SK-N-SH (cell line): Measurements from ENCODE around the gene GLE1.

Source experiments
- ELF1 ChIP-seq: IDR thresholded peaks from 2 replicates; pipeline ENCODE4 v1.4.0; 2012
- EP300 ChIP-seq, 2 experiments: IDR thresholded peaks; 2 replicates each; pipeline versions ENCODE4 v1.4.0 to v1.6.1; 2012; ENCODE audit warnings: borderline replicate concordance in 1 of 2, low read depth in 1 of 2, low read length in 1 of 2
- EZH2phosphoT487 ChIP-seq: fragments of 200-600 bp; sonication (generic); IDR thresholded peaks from 2 replicates; pipeline ENCODE4 v1.6.1; 2017; ENCODE audit warnings: low read depth, mixed run types, mild to moderate bottlenecking, antibody characterized with exemption, moderate library complexity, borderline replicate concordance
- GABPA ChIP-seq: IDR thresholded peaks from 2 replicates; pipeline ENCODE4 v1.4.0; 2012; ENCODE audit warnings: low read depth, mild to moderate bottlenecking
- JUND ChIP-seq: IDR thresholded peaks from 2 replicates; pipeline ENCODE4 v1.4.0; 2012
- MEF2A ChIP-seq: IDR thresholded peaks from 2 replicates; pipeline ENCODE4 v1.4.0; 2012; ENCODE audit warnings: low read depth, borderline replicate concordance
- MXI1 ChIP-seq: IDR thresholded peaks from 2 replicates; pipeline ENCODE4 v1.6.1; 2012; ENCODE audit warnings: mild to moderate bottlenecking, low read depth, low read length, improper control_type of control experiment
- SIN3A ChIP-seq: IDR thresholded peaks from 2 replicates; pipeline ENCODE4 v1.6.1; 2012; ENCODE audit warnings: low read depth, mild to moderate bottlenecking, low read length, moderate library complexity, borderline replicate concordance
- TAF1 ChIP-seq: IDR thresholded peaks from 2 replicates; pipeline ENCODE4 v1.6.1; 2012; ENCODE audit warnings: low read depth, mild to moderate bottlenecking, low read length, moderate library complexity, borderline replicate concordance
- TF ChIP-seq, protein P1 (sequence below): fragments of 200-600 bp; sonication (generic); IDR thresholded peaks from 2 replicates; pipeline ENCODE4 v1.6.1; 2017; ENCODE audit warnings: antibody characterized with exemption, mild to moderate bottlenecking, moderate library complexity
- TF ChIP-seq, protein P2 (sequence below): fragments of 150-350 bp; IDR thresholded peaks from 2 replicates; pipeline ENCODE4 v1.6.1; 2017; ENCODE audit warnings: antibody characterized with exemption, low read length, low read depth, borderline replicate concordance
- TF ChIP-seq, protein P3 (sequence below): IDR thresholded peaks from 2 replicates; pipeline ENCODE4 v1.4.0; 2012; ENCODE audit warnings: low read depth, borderline replicate concordance
- TF ChIP-seq, protein P4 (sequence below): IDR thresholded peaks from 2 replicates; pipeline ENCODE4; 2012
- TF ChIP-seq, protein P5 (sequence below): IDR thresholded peaks from 2 replicates; pipeline ENCODE4 v1.6.1; 2012; ENCODE audit warnings: mild to moderate bottlenecking, low read depth, low read length, moderate library complexity

DNA sequence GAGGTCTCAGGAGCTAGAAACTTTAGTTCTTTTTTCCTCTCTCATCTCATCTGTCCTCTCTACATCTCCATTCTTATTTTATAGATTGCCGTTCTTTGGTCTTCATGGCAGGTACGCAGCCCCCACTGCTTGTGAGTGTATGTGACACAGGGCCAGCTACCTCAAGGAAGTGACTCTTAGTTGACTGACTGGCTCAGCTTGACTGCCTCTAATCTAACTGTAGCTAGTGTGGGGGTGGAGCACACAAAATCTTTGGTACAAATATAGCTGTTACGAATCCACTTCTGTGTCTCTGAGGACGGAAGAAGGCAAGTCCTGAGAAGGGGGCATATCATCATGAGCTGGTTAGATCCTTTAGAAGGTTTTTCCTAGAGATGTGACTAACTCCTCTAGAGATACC lies 28.1 kb downstream of the GLE1 start:
- TF ChIP-seq, protein P1, sequence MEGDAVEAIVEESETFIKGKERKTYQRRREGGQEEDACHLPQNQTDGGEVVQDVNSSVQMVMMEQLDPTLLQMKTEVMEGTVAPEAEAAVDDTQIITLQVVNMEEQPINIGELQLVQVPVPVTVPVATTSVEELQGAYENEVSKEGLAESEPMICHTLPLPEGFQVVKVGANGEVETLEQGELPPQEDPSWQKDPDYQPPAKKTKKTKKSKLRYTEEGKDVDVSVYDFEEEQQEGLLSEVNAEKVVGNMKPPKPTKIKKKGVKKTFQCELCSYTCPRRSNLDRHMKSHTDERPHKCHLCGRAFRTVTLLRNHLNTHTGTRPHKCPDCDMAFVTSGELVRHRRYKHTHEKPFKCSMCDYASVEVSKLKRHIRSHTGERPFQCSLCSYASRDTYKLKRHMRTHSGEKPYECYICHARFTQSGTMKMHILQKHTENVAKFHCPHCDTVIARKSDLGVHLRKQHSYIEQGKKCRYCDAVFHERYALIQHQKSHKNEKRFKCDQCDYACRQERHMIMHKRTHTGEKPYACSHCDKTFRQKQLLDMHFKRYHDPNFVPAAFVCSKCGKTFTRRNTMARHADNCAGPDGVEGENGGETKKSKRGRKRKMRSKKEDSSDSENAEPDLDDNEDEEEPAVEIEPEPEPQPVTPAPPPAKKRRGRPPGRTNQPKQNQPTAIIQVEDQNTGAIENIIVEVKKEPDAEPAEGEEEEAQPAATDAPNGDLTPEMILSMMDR, result no peak
- TF ChIP-seq, protein P2, sequence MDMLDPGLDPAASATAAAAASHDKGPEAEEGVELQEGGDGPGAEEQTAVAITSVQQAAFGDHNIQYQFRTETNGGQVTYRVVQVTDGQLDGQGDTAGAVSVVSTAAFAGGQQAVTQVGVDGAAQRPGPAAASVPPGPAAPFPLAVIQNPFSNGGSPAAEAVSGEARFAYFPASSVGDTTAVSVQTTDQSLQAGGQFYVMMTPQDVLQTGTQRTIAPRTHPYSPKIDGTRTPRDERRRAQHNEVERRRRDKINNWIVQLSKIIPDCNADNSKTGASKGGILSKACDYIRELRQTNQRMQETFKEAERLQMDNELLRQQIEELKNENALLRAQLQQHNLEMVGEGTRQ, result no peak
- TF ChIP-seq JUND (no peak), SIN3A (no peak), ELF1 (no peak), TAF1 (no peak), EP300 (IDR thresholded peaks at IDR 0.05; ENCODE audit: borderline replicate concordance in 1 of 2, low read depth in 1 of 2, low read length in 1 of 2) (no peak), MXI1 (no peak), GABPA (no peak), EZH2phosphoT487 (no peak), MEF2A (no peak)
- TF ChIP-seq, protein P3, sequence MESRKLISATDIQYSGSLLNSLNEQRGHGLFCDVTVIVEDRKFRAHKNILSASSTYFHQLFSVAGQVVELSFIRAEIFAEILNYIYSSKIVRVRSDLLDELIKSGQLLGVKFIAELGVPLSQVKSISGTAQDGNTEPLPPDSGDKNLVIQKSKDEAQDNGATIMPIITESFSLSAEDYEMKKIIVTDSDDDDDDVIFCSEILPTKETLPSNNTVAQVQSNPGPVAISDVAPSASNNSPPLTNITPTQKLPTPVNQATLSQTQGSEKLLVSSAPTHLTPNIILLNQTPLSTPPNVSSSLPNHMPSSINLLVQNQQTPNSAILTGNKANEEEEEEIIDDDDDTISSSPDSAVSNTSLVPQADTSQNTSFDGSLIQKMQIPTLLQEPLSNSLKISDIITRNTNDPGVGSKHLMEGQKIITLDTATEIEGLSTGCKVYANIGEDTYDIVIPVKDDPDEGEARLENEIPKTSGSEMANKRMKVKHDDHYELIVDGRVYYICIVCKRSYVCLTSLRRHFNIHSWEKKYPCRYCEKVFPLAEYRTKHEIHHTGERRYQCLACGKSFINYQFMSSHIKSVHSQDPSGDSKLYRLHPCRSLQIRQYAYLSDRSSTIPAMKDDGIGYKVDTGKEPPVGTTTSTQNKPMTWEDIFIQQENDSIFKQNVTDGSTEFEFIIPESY, result no peak
- TF ChIP-seq, protein P4, sequence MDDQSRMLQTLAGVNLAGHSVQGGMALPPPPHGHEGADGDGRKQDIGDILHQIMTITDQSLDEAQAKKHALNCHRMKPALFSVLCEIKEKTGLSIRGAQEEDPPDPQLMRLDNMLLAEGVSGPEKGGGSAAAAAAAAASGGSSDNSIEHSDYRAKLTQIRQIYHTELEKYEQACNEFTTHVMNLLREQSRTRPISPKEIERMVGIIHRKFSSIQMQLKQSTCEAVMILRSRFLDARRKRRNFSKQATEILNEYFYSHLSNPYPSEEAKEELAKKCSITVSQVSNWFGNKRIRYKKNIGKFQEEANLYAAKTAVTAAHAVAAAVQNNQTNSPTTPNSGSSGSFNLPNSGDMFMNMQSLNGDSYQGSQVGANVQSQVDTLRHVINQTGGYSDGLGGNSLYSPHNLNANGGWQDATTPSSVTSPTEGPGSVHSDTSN, result no peak
- TF ChIP-seq, protein P5, sequence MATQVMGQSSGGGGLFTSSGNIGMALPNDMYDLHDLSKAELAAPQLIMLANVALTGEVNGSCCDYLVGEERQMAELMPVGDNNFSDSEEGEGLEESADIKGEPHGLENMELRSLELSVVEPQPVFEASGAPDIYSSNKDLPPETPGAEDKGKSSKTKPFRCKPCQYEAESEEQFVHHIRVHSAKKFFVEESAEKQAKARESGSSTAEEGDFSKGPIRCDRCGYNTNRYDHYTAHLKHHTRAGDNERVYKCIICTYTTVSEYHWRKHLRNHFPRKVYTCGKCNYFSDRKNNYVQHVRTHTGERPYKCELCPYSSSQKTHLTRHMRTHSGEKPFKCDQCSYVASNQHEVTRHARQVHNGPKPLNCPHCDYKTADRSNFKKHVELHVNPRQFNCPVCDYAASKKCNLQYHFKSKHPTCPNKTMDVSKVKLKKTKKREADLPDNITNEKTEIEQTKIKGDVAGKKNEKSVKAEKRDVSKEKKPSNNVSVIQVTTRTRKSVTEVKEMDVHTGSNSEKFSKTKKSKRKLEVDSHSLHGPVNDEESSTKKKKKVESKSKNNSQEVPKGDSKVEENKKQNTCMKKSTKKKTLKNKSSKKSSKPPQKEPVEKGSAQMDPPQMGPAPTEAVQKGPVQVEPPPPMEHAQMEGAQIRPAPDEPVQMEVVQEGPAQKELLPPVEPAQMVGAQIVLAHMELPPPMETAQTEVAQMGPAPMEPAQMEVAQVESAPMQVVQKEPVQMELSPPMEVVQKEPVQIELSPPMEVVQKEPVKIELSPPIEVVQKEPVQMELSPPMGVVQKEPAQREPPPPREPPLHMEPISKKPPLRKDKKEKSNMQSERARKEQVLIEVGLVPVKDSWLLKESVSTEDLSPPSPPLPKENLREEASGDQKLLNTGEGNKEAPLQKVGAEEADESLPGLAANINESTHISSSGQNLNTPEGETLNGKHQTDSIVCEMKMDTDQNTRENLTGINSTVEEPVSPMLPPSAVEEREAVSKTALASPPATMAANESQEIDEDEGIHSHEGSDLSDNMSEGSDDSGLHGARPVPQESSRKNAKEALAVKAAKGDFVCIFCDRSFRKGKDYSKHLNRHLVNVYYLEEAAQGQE, result no peak
